Stimulated activated memory B cell treated with anti-CD40 and anti-IgM and Interleukin-4, amounts not matched to agents 10 μg/mL and 1 μg/mL and 100 μg/mL, for 72 hours (primary cell): ENCODE measurements around the gene TBL1XR1.

ENCODE experiments used
- ATAC-seq: fragments of 150-1000 bp; cut with Tn5 transposase; 2 replicates; pipeline ENCODE4 v1.10.0; 2021
- H3K27ac Mint-ChIP-seq: one replicate; pipeline ENCODE4 v1.8.0; 2022; ENCODE audit warnings: mild to moderate bottlenecking, mixed read lengths
- H3K27me3 Mint-ChIP-seq: one replicate; pipeline ENCODE4 v1.8.0; 2022; ENCODE audit warnings: mixed read lengths
- H3K36me3 Mint-ChIP-seq: one replicate; pipeline ENCODE4 v1.8.0; 2022; ENCODE audit warnings: mixed read lengths
- H3K4me1 Mint-ChIP-seq: one replicate; pipeline ENCODE4 v1.8.0; 2022; ENCODE audit warnings: mixed read lengths
- H3K4me3 Mint-ChIP-seq: one replicate; pipeline ENCODE4 v1.8.0; 2022; ENCODE audit warnings: mild to moderate bottlenecking, moderate library complexity, mixed read lengths
- H3K9me3 Mint-ChIP-seq: one replicate; pipeline ENCODE4 v1.8.0; 2022; ENCODE audit warnings: mixed read lengths

Gene TBL1XR1

DNA sequence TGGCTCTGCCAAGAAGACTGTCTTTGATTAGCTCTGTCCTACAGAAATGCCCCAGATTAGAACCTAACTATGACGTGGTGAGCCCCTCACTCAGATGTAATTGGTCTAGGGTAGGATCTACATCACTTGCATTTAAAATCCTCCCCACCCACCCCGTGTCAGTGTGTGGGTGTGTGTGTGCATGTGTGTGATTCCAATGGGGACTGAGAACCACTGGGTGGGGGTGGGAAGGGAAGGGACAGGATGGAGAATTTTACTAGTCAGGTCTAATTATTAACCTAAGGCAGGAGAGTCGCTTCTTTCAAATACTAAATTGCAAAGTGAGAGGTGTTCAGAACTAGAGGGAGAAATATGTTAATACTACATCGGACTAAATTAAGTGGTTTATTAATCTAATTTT is 91.7 kb downstream of the TBL1XR1 start:
- Mint-ChIP-seq H3K9me3 (no peaks in the 10 kb centered on the region), H3K4me1 (peaks cover 63% of the 10 kb centered on the region), H3K4me3 (no peak overlapping the region), H3K36me3 (no peaks in the 10 kb centered on the region), H3K27ac (peak overlapping the region; percentile 24), H3K27me3 (no peaks in the 10 kb centered on the region)
- ATAC-seq, result no peak

DNA sequence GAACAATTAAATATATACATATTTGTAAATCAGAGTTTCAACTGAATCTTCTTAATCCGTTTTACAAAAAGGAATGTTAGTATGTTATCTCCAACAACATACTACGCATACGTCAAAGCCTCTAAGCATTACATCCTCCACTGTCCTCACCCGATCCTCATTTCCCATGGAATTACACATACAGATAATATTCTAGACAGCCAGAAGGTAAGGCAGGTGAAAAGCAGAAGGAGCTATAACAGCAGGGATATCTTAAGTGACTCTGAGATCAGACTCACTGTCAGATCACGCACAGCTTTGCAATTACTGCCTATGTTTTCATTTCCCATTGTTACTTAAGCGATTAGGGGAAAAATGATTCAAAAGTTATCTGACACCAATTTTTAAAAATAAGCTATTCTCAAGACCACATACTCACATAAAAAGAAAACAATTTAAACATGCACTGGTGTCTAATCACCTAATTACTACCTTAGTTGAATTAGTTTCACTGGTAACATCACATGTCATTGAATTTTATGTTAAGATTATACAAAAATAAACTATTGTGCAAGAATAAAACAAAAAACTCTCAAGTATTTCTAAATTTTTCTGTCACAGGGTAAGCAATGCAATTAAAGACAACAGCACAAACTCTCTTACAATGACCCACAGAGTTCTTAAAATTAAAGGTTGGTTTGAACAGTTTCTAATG is 92.8 kb downstream of the TBL1XR1 start:
- H3K4me3 Mint-ChIP-seq, result no peak overlapping the region
- no peak for ATAC-seq

DNA sequence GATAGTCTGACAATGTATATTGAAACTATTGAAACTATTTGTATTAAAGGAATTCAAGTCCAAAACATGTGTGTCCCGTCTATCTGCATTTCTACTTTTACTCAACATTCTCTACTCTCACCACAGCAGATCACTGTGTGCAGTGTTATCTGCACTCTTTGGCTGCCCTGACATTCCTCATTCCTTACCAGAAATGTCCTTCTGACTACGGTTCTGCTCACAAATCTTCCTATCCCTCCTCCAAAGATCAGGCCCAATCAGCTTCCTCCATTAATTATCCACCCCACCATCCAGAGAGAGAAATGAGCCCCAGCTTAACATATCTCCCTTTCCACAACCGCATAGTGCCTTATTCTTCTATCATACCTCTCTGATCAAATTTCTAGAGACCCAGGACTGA is 94.7 kb downstream of the TBL1XR1 start:
- no peaks in the 10 kb centered on the region for H3K9me3 Mint-ChIP-seq
- no peak overlapping the region for H3K27ac Mint-ChIP-seq
- H3K4me3 Mint-ChIP-seq, result no peak overlapping the region
- no peak for ATAC-seq
- H3K4me1 Mint-ChIP-seq, result peaks cover 40% of the 10 kb centered on the region
- H3K27me3 Mint-ChIP-seq, result no peaks in the 10 kb centered on the region
- no peaks in the 10 kb centered on the region for H3K36me3 Mint-ChIP-seq

More for the DNA sequence above, 92.8 kb downstream of the TBL1XR1 start:
- no peaks in the 10 kb centered on the region for H3K36me3 Mint-ChIP-seq
- H3K27me3 Mint-ChIP-seq, result no peaks in the 10 kb centered on the region
- peaks cover 51% of the 10 kb centered on the region for H3K4me1 Mint-ChIP-seq
- H3K9me3 Mint-ChIP-seq, result no peaks in the 10 kb centered on the region
- H3K27ac Mint-ChIP-seq, result no peak overlapping the region

DNA sequence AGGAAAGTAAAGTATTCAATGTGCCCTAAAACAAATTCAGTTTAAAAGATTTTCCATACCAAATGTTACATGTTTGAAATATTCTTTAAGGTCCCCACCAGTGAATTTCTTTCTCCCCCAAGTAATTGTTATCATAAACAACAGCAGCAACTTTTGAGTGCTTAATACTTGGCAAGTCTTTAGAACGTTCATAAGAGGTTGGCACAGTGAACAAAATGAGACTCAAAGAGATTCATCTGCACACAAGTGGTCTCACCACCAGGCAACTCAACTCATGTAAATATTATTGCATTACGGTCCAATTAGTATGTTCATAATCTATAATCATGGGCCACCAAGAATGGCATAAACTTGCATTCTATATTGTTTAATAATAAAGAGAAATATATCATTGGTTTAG is 98.7 kb downstream of the TBL1XR1 start:
- no peaks in the 10 kb centered on the region for H3K27me3 Mint-ChIP-seq
- no peak overlapping the region for H3K4me3 Mint-ChIP-seq
- ATAC-seq, result no peak
- H3K9me3 Mint-ChIP-seq, result peaks cover 5% of the 10 kb centered on the region
- H3K36me3 Mint-ChIP-seq, result peaks cover 35% of the 10 kb centered on the region
- H3K27ac Mint-ChIP-seq, result no peak overlapping the region
- peaks cover 32% of the 10 kb centered on the region for H3K4me1 Mint-ChIP-seq

DNA sequence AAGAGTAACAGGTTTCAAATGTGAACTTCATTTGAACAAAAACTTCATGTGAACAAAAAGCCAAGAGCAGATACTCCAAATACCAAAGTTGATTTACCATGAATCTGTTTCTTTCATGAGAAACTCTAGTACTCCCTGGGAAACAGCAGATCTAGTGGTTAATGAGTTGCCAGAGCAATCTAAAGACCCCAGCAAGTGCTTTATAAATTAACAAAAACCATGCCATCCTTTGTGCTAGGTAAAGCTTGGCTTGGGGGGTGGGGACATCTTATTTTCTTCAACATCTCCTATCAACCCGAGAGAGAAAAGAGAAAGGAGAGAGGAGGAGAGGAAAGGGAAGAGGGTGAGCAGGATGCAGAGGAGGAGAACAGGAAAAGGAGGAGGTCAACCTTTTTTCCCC is 100.7 kb downstream of the TBL1XR1 start:
- peak overlapping the region; percentile 30 for H3K27ac Mint-ChIP-seq
- H3K36me3 Mint-ChIP-seq, result peaks cover 54% of the 10 kb centered on the region
- H3K4me3 Mint-ChIP-seq, result no peak overlapping the region
- H3K4me1 Mint-ChIP-seq, result peaks cover 34% of the 10 kb centered on the region
- H3K27me3 Mint-ChIP-seq, result no peaks in the 10 kb centered on the region
- H3K9me3 Mint-ChIP-seq, result peaks cover 5% of the 10 kb centered on the region
- no peak for ATAC-seq

DNA sequence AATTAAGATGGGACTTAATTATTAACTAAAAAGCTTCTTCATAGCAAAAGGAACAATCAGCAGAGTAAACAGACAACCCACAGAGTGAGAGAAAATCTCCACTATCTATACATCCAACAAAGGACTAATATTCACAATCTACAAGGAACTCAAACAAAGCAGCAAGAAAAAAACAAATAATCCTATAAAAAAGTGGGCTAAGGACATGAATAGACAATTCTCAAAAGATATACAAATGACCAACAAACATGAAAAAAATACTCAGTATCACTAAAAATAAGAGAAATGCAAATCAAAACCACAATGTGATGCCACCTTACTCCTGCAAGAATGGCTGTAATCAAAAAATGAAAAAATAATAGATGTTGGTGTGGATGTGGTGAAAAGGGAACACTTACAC is 103.3 kb downstream of the TBL1XR1 start:
- Mint-ChIP-seq H3K36me3 (peaks cover 66% of the 10 kb centered on the region), H3K4me1 (peaks cover 51% of the 10 kb centered on the region), H3K27ac (no peak overlapping the region), H3K27me3 (no peaks in the 10 kb centered on the region), H3K4me3 (no peak overlapping the region), H3K9me3 (peaks cover 8% of the 10 kb centered on the region)
- ATAC-seq, result no peak

DNA sequence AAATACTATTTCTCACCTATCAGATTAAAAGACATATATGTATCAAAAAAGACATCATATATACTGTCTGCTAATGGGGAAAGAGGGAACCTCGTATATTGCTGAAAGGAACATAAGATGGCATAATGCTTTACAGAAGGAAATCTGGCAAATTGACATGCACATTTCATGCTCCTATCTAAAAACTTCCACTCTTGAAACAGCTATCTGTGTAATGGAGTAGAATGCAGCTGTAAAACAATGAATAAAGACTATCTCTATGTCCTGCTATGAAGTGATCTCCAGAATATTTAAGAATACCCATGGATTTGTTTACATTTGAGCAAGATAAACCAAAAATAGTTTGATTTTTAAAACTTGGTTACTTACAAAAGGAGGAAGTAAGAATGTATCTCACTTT is 107.4 kb downstream of the TBL1XR1 start:
- no peak overlapping the region for H3K27ac Mint-ChIP-seq
- H3K27me3 Mint-ChIP-seq, result no peaks in the 10 kb centered on the region
- H3K9me3 Mint-ChIP-seq, result peaks cover 8% of the 10 kb centered on the region
- peaks cover 63% of the 10 kb centered on the region for H3K4me1 Mint-ChIP-seq
- H3K36me3 Mint-ChIP-seq, result peaks cover 45% of the 10 kb centered on the region
- H3K4me3 Mint-ChIP-seq, result no peak overlapping the region
- ATAC-seq, result no peak

DNA sequence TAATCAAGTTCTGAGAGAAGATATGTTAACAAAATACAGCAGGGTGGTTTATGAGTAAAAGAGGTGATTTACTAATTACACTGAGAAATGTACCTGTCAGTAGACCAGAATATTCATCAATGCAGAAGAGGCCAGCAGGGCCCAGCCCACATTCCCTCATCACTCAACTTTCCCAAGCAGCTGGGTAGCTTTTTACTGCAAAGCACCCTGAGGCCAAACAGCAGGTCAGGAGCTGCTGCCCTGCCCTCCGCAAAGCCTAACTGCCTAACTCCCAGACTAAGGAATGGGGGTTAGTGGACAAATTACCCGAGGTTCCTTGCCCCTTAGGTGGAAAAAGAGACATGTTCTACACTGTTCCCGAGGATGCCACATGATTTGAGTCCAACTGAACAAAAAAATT is 108.2 kb downstream of the TBL1XR1 start:
- H3K4me1 Mint-ChIP-seq, result peaks cover 67% of the 10 kb centered on the region

DNA sequence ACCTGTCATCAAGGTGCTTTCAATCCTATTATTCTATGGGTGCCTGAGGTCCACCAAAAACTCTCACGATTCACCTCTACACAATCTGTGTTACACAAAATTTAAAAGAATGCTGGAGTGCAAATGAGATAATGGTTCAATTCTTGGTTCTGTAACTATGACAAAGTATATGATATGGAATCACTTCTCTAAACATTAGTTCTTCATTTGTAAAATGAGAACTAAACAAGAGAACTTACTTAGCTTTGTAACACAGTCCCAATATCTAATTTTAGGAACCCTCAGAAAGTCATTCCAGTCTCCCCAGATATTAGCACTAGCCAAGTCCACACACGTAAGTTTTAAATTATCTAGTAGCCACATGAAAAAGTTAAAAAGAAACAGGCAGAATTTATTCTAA is 111.5 kb downstream of the TBL1XR1 start:
- no peaks in the 10 kb centered on the region for H3K27me3 Mint-ChIP-seq
- peaks cover 17% of the 10 kb centered on the region for H3K36me3 Mint-ChIP-seq
- H3K27ac Mint-ChIP-seq, result no peak overlapping the region
- H3K4me3 Mint-ChIP-seq, result no peak overlapping the region
- peaks cover 53% of the 10 kb centered on the region for H3K4me1 Mint-ChIP-seq
- peaks cover 4% of the 10 kb centered on the region for H3K9me3 Mint-ChIP-seq
- no peak for ATAC-seq

More for the DNA sequence above, 108.2 kb downstream of the TBL1XR1 start:
- Mint-ChIP-seq H3K4me3 (no peak overlapping the region), H3K9me3 (peaks cover 10% of the 10 kb centered on the region), H3K27me3 (no peaks in the 10 kb centered on the region), H3K36me3 (peaks cover 45% of the 10 kb centered on the region), H3K27ac (no peak overlapping the region)
- no peak for ATAC-seq

DNA sequence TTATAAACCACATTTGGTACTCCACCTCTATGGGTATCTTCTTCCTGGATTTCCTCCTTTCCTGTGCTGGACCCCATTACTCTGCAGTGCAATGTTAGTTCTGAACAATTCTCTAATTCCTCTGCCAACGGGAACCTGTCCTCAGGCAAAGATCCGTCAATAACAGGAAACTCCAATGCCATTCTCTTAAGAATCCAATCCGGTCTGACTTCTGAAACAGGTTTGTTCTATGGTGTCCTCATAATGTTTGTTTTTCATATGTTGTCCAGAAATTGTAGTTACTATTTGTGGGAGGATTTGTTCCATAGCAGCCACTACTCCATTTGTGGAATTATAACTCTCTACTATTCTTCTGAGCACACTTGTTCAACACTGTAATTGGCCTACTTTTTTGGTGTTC is 112.7 kb downstream of the TBL1XR1 start:
- Mint-ChIP-seq H3K36me3 (peaks cover 15% of the 10 kb centered on the region), H3K27me3 (no peaks in the 10 kb centered on the region), H3K4me3 (no peak overlapping the region), H3K4me1 (peaks cover 41% of the 10 kb centered on the region), H3K27ac (no peak overlapping the region), H3K9me3 (peaks cover 2% of the 10 kb centered on the region)
- no peak for ATAC-seq

DNA sequence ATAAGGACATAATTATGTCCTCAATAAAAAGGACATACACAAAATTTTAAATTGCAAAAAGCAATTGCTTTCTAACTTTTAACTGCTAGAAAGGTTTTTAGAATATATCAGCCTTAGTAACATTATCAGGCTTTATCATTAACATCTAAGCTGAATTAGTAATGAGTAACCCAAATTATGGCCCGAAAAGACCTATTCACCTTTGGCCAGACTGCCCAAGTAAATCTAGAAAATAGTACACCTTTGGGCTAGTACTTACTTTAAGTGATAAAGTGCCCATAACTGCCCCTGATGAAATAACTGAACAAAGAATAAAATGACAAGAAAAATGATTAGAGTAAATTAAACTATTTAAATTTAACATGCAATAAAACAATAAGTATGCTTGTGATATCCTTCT is 117.2 kb downstream of the TBL1XR1 start:
- ATAC-seq, result no peak
- Mint-ChIP-seq H3K9me3 (peaks cover 2% of the 10 kb centered on the region), H3K4me3 (no peak overlapping the region), H3K27ac (no peak overlapping the region), H3K27me3 (no peaks in the 10 kb centered on the region), H3K36me3 (peaks cover 34% of the 10 kb centered on the region), H3K4me1 (peaks cover 20% of the 10 kb centered on the region)

DNA sequence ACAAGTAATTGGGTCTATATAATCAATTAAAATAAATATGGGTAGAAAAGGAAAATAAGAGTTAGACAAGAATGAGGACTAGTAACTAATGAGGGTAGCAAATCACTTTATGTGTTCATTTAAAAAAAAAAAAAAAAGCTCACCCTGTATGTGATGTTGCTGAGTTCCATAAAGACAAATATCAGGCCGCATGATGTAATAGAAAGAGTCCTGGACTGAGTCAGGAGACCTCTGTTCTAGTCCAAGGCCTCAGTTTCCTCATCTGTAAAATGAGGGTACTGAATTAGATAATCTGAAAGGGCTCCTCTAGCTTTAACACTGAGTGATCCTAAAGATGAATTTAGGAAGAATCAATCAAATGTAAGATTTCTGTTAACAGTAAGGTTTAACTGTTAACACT is 117.6 kb downstream of the TBL1XR1 start:
- Mint-ChIP-seq H3K4me1 (peaks cover 16% of the 10 kb centered on the region), H3K27me3 (no peaks in the 10 kb centered on the region), H3K9me3 (peaks cover 2% of the 10 kb centered on the region), H3K36me3 (peaks cover 34% of the 10 kb centered on the region), H3K27ac (no peak overlapping the region), H3K4me3 (no peak overlapping the region)
- ATAC-seq, result no peak

DNA sequence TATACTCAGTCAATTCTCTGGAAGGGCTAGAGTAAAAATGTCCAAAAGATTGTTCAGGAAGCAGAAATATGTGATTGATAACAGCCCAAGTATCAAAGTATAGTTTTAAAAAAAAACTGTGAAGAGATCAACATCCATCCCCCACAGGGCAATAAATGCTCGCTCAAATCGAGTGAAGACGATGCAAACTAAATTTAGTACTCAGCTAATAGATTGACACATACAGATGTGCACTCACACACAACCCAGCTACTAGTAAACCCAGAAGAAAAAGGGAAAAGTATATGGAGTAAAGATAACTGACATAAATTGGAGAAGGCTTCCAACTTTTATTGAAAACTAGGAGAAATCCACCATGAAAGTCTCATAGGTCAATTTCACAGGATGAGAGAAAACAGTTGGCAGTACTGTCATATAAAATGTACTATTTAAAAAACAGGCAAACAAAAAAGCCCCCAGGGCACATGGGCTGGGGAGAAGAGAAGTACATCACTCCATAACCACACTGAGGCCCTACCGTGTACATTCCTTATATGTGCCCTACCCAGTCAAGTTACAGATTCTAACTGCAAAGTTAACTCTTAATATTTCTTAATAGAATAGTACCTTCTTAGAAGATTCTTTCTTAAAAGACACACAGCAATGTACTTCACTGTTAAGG is 125.7 kb downstream of the TBL1XR1 start:
- no peak for ATAC-seq
- Mint-ChIP-seq H3K27ac (no peak overlapping the region), H3K4me3 (no peak overlapping the region), H3K36me3 (peaks cover 48% of the 10 kb centered on the region), H3K27me3 (no peaks in the 10 kb centered on the region), H3K4me1 (peaks cover 42% of the 10 kb centered on the region), H3K9me3 (peaks cover 2% of the 10 kb centered on the region)

DNA sequence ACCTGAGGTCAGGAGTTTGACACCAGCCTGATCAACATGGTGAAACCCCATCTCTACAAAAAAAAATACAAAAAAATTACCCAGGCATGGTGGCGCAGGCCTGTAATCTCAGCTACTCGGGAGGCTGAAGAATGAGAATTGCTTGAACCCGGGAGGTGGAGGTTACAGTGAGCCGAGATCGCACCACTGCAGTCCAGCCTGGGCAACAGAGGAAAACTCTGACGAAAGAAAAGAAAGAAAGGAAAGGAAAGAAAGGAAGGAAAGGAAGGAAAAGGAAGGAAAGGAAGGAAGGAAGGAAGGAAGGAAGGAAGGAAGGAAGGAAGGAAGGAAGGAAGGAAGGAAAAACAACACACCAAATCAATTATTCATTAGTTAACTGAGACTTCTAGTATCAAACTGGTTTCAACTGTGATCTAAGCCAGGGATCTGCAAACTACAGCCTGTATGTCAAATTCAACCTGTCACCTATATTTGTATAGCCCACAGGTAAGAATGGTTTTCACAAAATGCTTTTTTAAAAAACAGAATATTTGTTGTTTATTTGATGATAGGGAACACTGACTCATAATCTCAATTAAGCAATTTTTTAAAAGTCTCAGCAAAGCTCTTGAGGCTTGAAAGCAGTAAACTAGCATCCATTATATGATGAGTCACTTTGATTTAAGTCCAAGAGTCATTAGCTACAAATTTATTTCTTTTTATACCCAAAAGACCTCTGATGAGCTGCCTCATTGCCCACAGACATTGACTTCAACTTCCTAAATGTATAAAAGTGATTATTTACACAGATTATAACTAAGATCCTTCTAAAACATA is 127.6 kb downstream of the TBL1XR1 start:
- H3K4me3 Mint-ChIP-seq, result no peak overlapping the region
- peaks cover 46% of the 10 kb centered on the region for H3K4me1 Mint-ChIP-seq
- peaks cover 38% of the 10 kb centered on the region for H3K36me3 Mint-ChIP-seq

DNA sequence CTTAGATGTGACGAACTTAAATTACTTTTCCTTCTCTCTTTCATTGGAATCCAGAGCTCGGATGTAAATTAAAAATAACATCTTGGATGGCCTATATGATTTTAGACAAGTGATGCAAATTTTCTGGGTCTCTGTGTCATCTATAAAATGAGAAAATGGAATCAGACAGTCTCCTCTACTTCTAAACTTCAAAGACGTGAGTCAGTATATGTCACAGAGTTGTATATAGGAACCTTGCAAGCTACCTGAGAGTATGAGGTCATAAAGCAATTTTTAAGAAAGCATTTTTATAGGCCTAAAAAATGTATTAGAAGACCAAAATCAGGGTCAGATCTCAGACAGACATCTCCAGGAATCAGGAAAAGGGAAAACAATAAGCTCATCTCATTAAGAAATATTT is 128.3 kb downstream of the TBL1XR1 start:
- peaks cover 36% of the 10 kb centered on the region for H3K36me3 Mint-ChIP-seq
- no peak overlapping the region for H3K4me3 Mint-ChIP-seq
- H3K27ac Mint-ChIP-seq, result no peak overlapping the region
- ATAC-seq, result no peak
- H3K9me3 Mint-ChIP-seq, result peaks cover 2% of the 10 kb centered on the region
- H3K27me3 Mint-ChIP-seq, result no peaks in the 10 kb centered on the region
- peaks cover 44% of the 10 kb centered on the region for H3K4me1 Mint-ChIP-seq

More for the DNA sequence above, 127.6 kb downstream of the TBL1XR1 start:
- H3K27ac Mint-ChIP-seq, result no peak overlapping the region
- H3K9me3 Mint-ChIP-seq, result peaks cover 2% of the 10 kb centered on the region
- no peak for ATAC-seq
- no peaks in the 10 kb centered on the region for H3K27me3 Mint-ChIP-seq
